Ectodermal cell (in vitro differentiated cells): ENCODE results near the gene KAZN.

ENCODE experiments used
- H3K27ac ChIP-seq: 2 replicates; pipeline ENCODE4 v1.7.0; 2013; ENCODE audit warnings: mild to moderate bottlenecking, low read depth, low read length; ENCODE audit not compliant: insufficient read depth, poor library complexity, severe bottlenecking
- H3K27me3 ChIP-seq: 2 replicates; pipeline ENCODE4 v1.7.0; 2013; ENCODE audit warnings: mild to moderate bottlenecking, low read length; ENCODE audit not compliant: insufficient read depth, control insufficient read depth, poor library complexity, severe bottlenecking
- H3K36me3 ChIP-seq: one replicate; pipeline ENCODE4 v1.7.0; 2013; ENCODE audit warnings: low read length; ENCODE audit not compliant: control insufficient read depth, insufficient read depth
- H3K4me1 ChIP-seq: one replicate; pipeline ENCODE4 v1.7.0; 2013; ENCODE audit warnings: low read length; ENCODE audit not compliant: control insufficient read depth, insufficient read depth
- H3K4me3 ChIP-seq: 2 replicates; pipeline ENCODE4 v1.7.0; 2013; ENCODE audit warnings: low read depth, low read length, control low read depth; ENCODE audit not compliant: insufficient read depth
- H3K9me3 ChIP-seq: 2 replicates; pipeline ENCODE4 v1.7.0; 2013; ENCODE audit warnings: mild to moderate bottlenecking, low read length, moderate library complexity; ENCODE audit not compliant: control insufficient read depth
- WGBS, 2 experiments: methylation state at CpG; one replicate each; pipeline ENCODE4 v1.1.7; 2013; ENCODE audit warnings: missing lambda C conversion rate in 2 of 2; 5-methylcytosine and 5-hydroxymethylcytosine counted together

The KAZN gene

GRCh38 chr1:14869187-14869586, 270.7 kb downstream of the KAZN start:
- 93 to 95% methylated on average over 4 of the region's 4 CpGs for WGBS, 2 experiments
- Histone ChIP-seq H3K36me3 (no peaks in the 10 kb centered on the region), H3K27ac (no peak overlapping the region), H3K4me3 (no peak overlapping the region), H3K27me3 (no peaks in the 10 kb centered on the region), H3K4me1 (no peaks in the 10 kb centered on the region), H3K9me3 (no peaks in the 10 kb centered on the region)

- Histone ChIP-seq H3K27me3 (no peaks in the 10 kb centered on the region), H3K4me3 (no peak overlapping the region), H3K4me1 (peaks cover 6% of the 10 kb centered on the region), H3K9me3 (no peaks in the 10 kb centered on the region), H3K27ac (no peak overlapping the region), H3K36me3 (no peaks in the 10 kb centered on the region)
- WGBS, 2 experiments, result 83 to 84% methylated on average over 6 of the region's 6 CpGs
These were observed 272.9 kb downstream of the KAZN start for GRCh38 chr1:14871218-14871970.

GRCh38 chr1:14872762-14873161, 274.3 kb downstream of the KAZN start:
- Histone ChIP-seq H3K36me3 (no peaks in the 10 kb centered on the region), H3K9me3 (no peaks in the 10 kb centered on the region), H3K4me3 (no peak overlapping the region), H3K27me3 (no peaks in the 10 kb centered on the region), H3K27ac (no peak overlapping the region), H3K4me1 (peaks cover 6% of the 10 kb centered on the region)
- WGBS, 2 experiments, result 92 to 95% methylated on average over 3 of the region's 3 CpGs

DNA sequence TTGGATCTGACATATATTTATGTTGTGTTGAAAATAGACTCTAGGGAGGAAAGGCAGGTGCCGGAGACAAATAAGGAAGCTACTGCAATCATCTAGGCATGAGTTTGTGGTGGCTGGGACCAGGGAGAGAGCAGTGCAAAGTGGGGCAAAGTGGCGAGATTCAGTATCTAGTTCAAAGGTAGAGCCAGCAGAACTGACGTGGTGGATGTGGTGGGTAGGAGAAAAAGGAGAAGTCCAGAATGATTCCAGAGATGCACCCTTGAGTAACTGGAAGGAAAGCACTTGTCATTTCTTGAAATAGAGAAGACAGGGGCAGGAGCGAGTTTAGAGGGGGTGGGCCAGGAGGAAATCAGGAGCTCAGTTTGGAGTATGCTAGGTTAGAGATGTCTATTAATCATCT, 275.2 kb downstream of the KAZN start:
- Histone ChIP-seq H3K27ac (no peak overlapping the region), H3K4me1 (peaks cover 6% of the 10 kb centered on the region), H3K36me3 (no peaks in the 10 kb centered on the region), H3K4me3 (no peak overlapping the region), H3K9me3 (no peaks in the 10 kb centered on the region), H3K27me3 (no peaks in the 10 kb centered on the region)
- WGBS, 2 experiments, result 90 to 93% methylated on average over 4 of the region's 4 CpGs

DNA sequence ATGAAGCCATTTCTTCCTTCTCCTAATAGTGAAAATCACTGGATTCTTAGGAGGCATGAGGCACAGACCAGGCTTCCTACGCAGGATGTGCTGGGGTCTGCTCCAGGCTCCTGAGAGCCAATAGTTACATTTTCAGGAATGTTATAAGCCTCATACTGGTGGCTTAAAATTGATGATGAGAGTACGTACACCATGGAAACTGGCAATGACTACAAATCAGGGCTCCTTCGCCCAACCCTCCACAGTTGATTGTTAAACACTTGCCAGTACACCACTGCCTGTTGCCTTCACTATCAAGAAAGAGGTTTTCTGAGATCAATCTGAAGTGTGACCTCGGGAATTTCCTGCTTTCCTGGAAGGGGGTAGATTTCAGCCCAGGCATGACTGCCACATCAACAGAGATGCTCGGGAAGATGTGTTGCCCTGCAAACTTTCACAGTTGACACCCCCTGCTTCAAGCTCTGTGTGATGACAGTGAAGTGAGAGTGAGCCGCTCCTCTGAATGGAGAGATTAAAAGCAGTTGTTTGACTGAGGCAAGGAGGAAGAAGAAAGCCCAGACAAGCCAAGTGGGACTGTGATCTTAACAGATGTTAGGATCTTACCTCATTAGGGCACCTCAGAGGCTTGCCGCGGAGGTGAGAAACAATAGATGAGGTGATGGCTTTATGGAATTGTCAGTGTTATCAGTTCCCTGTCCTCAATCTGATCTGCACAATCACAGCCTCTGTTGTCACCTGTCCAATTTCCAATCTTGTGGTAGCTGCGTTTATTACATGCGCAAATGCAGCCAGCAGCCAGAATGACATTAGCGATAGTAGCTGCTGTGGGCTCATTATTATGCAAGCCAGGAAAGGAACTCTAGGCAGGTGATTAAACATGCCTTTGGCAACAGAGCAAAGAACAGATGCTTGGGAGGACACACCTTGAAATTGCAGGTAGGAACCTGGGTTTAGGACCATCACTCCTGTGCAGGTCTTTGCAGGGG, 277.3 kb downstream of the KAZN start:
- H3K9me3 ChIP-seq, result no peaks in the 10 kb centered on the region
- no peak overlapping the region for H3K27ac ChIP-seq
- peaks cover 6% of the 10 kb centered on the region for H3K4me1 ChIP-seq
- 76 to 77% methylated on average over 11 of the region's 11 CpGs for WGBS, 2 experiments
- H3K27me3 ChIP-seq, result no peaks in the 10 kb centered on the region
- H3K4me3 ChIP-seq, result no peak overlapping the region
- H3K36me3 ChIP-seq, result no peaks in the 10 kb centered on the region

- Histone ChIP-seq H3K27me3 (no peaks in the 10 kb centered on the region), H3K27ac (no peak overlapping the region), H3K9me3 (no peaks in the 10 kb centered on the region), H3K4me3 (no peak overlapping the region), H3K4me1 (peaks cover 6% of the 10 kb centered on the region), H3K36me3 (no peaks in the 10 kb centered on the region)
- WGBS, 2 experiments, result 94 to 95% methylated on average over 1 of the region's 1 CpG
These were observed 278.3 kb downstream of the KAZN start for GRCh38 chr1:14876747-14877146.

DNA sequence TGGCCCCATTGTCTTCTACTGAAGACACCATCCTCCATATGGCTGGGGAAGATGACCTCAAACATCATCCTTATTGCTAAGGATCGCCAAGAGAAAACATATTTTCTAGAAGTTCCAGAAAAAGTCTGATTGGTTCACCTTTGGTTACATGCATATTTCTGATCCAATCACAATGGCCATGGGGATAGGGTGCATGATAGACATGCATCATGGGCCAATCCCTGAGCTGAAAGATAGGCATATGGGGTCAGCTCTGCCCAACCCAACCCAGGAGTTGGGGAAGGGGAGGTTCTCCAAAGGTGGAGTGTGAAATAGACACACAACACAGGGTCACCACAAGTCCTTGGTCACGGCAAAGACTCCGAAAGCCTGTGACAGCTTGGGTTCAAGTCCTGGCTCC, 278.7 kb downstream of the KAZN start:
- H3K36me3 ChIP-seq, result no peaks in the 10 kb centered on the region
- no peak overlapping the region for H3K4me3 ChIP-seq
- H3K27me3 ChIP-seq, result no peaks in the 10 kb centered on the region
- no peak overlapping the region for H3K27ac ChIP-seq
- H3K4me1 ChIP-seq, result peaks cover 6% of the 10 kb centered on the region
- H3K9me3 ChIP-seq, result no peaks in the 10 kb centered on the region
- WGBS, 2 experiments, result 85 to 93% methylated on average over 3 of the region's 3 CpGs

DNA sequence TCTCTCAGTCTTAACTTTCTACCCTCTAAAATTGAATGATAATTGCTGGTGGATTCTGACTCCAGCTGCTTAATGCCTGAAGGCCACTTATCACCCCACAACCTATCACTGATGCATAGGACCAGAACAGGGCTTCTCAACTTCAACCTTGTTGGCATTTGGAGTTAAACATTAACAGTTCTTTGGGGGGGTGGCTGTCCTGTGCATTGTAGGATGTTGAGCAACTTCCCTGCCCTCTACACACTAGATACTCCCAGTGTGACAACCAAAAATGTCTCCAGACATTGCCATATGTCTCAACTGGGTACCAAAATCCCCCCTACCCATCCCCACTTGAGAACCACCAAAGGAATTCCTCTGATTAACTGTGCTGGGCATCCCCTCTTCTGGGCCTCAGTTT, 279.6 kb downstream of the KAZN start:
- H3K4me1 ChIP-seq, result peaks cover 6% of the 10 kb centered on the region
- H3K27me3 ChIP-seq, result no peaks in the 10 kb centered on the region
- no peaks in the 10 kb centered on the region for H3K9me3 ChIP-seq
- no peak overlapping the region for H3K27ac ChIP-seq
- H3K36me3 ChIP-seq, result no peaks in the 10 kb centered on the region
- H3K4me3 ChIP-seq, result no peak overlapping the region

GRCh38 chr1:14878951-14879350, 280.5 kb downstream of the KAZN start:
- no peak overlapping the region for H3K4me3 ChIP-seq
- WGBS, 2 experiments, result 93 to 95% methylated on average over 5 of the region's 6 CpGs
- peaks cover 6% of the 10 kb centered on the region for H3K4me1 ChIP-seq
- no peaks in the 10 kb centered on the region for H3K9me3 ChIP-seq
- H3K27me3 ChIP-seq, result no peaks in the 10 kb centered on the region
- H3K36me3 ChIP-seq, result no peaks in the 10 kb centered on the region
- no peak overlapping the region for H3K27ac ChIP-seq
